ENCODE measurements around the gene R3HDM4. TPM values are rescaled to one million over a fixed set of nuclear protein-coding genes. Genes with fewer than 3 reads are reported as not detected.
"Not testable (repeated sequence)": the region's sequence is repeated elsewhere in the genome, so short reads cannot be mapped to it uniquely, and the experiment has no call there.

The R3HDM4 gene
- total RNA-seq, 1 experiment from 2014 or later: 55.8 TPM

DNA sequence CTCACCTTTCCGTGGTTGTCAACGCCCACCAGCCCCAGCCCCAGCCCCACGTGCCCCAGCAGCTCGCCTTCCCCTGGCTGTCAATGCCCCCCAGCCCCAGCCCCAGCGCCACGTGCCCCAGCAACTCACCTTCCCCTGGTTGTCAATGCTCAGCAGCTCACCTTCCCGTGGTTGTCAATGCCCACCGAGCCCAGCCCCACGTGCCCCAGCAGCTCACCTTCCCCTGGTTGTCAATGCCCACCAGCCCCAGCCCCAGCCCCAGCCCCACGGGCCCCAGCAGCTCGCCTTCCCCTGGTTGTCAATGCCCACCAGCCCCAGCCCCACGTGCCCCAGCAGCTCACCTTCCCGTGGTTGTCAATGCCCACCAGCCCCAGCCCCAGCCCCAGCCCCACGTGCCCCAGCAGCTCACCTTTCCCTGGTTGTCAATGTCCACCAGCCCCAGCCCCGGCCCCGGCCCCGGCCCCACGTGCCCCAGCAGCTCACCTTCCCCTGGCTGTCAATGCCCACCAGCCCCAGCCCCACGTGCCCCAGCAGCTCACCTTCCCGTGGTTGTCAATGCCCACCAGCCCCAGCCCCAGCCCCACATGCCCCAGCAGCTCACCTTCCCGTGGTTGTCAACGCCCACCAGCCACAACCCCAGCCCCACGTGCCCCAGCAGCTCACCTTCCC lies 34.9 kb downstream of the R3HDM4 start:
- ChIA-PET POLR2A (ENCODE audit: unreplicated experiment) (interaction anchor here (0.6 kb wide), 1 partner anchor 28 kb away, joined by 12 read pairs; no protein-coding TSS in a partner anchor), CTCF (interaction anchor here (0.6 kb wide), 1 partner anchor 206 kb away, joined by 3 read pairs; no protein-coding TSS in a partner anchor)
- H3K27me3 ChIP-seq (ENCODE audit: insufficient read depth, low read depth); H3K36me3 ChIP-seq (ENCODE audit: low read depth); H3K4me2 ChIP-seq; H3K4me3 ChIP-seq; H2AFZ ChIP-seq; intact Hi-C loops (cut with micrococcal nuclease; ENCODE audit: unreplicated experiment); H3K27ac ChIP-seq; H3K9me2 ChIP-seq (ENCODE audit: insufficient read depth); DNase-seq; BruUV-seq (replicated peaks); H3K4me1 ChIP-seq (replicated peaks; ENCODE audit: insufficient read depth); H3K79me2 ChIP-seq (ENCODE audit: low read depth); H3K9me3 ChIP-seq (ENCODE audit: insufficient read depth, low read depth): not testable (repeated sequence)
- peaks cover 12% of the 10 kb centered on the region; the same call in 1 of the 2 replicates for H3F3A ChIP-seq (ENCODE audit: insufficient read depth, low read depth)
- H4K20me1 ChIP-seq (ENCODE audit: insufficient read depth): peaks cover 21% of the 10 kb centered on the region

DNA sequence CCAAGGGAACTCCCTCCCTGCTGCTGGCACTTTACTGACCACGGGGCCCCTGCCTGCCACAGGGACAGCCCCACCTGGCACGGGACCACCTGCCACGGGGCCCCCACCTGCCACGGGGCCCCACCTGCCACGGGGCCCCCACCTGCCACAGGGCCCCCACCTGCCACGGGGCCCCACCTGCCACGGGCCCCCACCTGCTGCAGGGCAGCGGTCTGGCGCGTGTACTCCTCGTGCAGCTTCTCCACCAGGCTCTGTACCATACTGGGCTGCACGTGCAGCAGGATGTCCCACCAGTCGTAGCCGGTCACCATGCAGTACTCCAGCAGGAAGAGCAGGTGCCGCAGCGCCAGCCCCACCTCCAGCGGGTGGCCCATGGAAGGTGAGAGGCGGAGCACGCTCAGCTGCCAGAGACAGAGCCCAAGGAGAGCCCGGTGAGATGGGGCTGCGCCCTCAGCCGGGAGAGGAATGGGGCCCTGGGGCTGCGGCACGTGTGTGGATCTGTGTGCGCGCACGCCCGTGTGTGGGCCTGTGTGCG lies 36.2 kb downstream of the R3HDM4 start:
- ChIA-PET POLR2A (ENCODE audit: unreplicated experiment) (no interaction called here), CTCF (interaction anchor here (0.8 kb wide), 1 partner anchor 84 kb away, joined by 4 read pairs; no protein-coding TSS in a partner anchor)
- DNase-seq: no peak
- no peaks in the 10 kb centered on the region for H3K79me2 ChIP-seq (ENCODE audit: low read depth)
- intact Hi-C loops (cut with micrococcal nuclease; ENCODE audit: unreplicated experiment): no loop called here
- no peak overlapping the region for H3K27ac ChIP-seq
- peaks cover 8% of the 10 kb centered on the region; the same call in 1 of the 2 replicates for H3K4me1 ChIP-seq (replicated peaks; ENCODE audit: insufficient read depth)
- H2AFZ ChIP-seq: no peak overlapping the region
- no peak for TF ChIP-seq EZH2 (IDR thresholded peaks at IDR 0.05; ENCODE audit: low read depth)
- H3K4me3 ChIP-seq: no peak overlapping the region
- H3F3A ChIP-seq (ENCODE audit: insufficient read depth, low read depth): peaks cover 19% of the 10 kb centered on the region; the same call in 1 of the 2 replicates
- H3K27me3 ChIP-seq (ENCODE audit: insufficient read depth, low read depth): no peaks in the 10 kb centered on the region
- H3K9me3 ChIP-seq (ENCODE audit: insufficient read depth, low read depth): no peaks in the 10 kb centered on the region
- peaks cover 12% of the 10 kb centered on the region for H4K20me1 ChIP-seq (ENCODE audit: insufficient read depth)
- no peaks in the 10 kb centered on the region for H3K9me2 ChIP-seq (ENCODE audit: insufficient read depth)
- no TSS peak for BruUV-seq (replicated peaks)
- H3K4me2 ChIP-seq: no peak overlapping the region
- H3K36me3 ChIP-seq (ENCODE audit: low read depth): no peaks in the 10 kb centered on the region

DNA sequence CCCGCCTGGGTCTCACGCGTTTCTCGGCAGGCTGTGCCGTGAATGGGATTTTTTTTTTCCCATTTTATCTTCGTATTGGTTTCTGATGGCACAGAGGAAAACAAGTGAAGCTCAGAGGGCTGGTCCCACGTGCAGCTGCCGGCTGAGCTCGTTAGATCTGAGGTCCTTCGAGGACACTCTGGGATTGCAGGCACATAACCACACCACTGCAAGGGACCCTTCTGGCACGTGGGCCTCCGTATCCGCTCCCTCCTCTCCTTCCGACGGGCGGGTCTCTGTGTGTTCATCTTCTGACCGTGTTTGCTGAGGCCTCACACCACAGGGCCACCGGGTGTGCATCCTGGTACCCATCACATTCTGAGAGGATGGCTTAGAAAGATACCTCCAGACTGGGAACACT lies 36.9 kb downstream of the R3HDM4 start:
- ChIA-PET CTCF (no interaction called here), POLR2A (ENCODE audit: unreplicated experiment) (interaction anchor here (0.6 kb wide), 1 partner anchor 46 kb away, joined by 3 read pairs; no protein-coding TSS in a partner anchor)
- Histone ChIP-seq H3K4me1 (replicated peaks; ENCODE audit: insufficient read depth) (peaks cover 9% of the 10 kb centered on the region; the same call in 1 of the 2 replicates), H4K20me1 (ENCODE audit: insufficient read depth) (peaks cover 6% of the 10 kb centered on the region), H2AFZ (no peak overlapping the region), H3K4me2 (no peak overlapping the region), H3K27me3 (ENCODE audit: insufficient read depth, low read depth) (no peaks in the 10 kb centered on the region), H3K36me3 (ENCODE audit: low read depth) (no peaks in the 10 kb centered on the region), H3K9me3 (ENCODE audit: insufficient read depth, low read depth) (no peaks in the 10 kb centered on the region), H3K4me3 (no peak overlapping the region), H3F3A (ENCODE audit: insufficient read depth, low read depth) (peaks cover 25% of the 10 kb centered on the region; the same call in 1 of the 2 replicates), H3K27ac (no peak overlapping the region), H3K79me2 (ENCODE audit: low read depth) (no peaks in the 10 kb centered on the region), H3K9me2 (ENCODE audit: insufficient read depth) (no peaks in the 10 kb centered on the region)
- no TSS peak for BruUV-seq (replicated peaks)
- DNase-seq: no peak
- no peak for TF ChIP-seq EZH2 (IDR thresholded peaks at IDR 0.05; ENCODE audit: low read depth)
- TF ChIP-seq, protein P1, sequence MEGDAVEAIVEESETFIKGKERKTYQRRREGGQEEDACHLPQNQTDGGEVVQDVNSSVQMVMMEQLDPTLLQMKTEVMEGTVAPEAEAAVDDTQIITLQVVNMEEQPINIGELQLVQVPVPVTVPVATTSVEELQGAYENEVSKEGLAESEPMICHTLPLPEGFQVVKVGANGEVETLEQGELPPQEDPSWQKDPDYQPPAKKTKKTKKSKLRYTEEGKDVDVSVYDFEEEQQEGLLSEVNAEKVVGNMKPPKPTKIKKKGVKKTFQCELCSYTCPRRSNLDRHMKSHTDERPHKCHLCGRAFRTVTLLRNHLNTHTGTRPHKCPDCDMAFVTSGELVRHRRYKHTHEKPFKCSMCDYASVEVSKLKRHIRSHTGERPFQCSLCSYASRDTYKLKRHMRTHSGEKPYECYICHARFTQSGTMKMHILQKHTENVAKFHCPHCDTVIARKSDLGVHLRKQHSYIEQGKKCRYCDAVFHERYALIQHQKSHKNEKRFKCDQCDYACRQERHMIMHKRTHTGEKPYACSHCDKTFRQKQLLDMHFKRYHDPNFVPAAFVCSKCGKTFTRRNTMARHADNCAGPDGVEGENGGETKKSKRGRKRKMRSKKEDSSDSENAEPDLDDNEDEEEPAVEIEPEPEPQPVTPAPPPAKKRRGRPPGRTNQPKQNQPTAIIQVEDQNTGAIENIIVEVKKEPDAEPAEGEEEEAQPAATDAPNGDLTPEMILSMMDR (conservative IDR thresholded peaks at IDR 0.05): no peak
- intact Hi-C loops (cut with micrococcal nuclease; ENCODE audit: unreplicated experiment): no loop called here

DNA sequence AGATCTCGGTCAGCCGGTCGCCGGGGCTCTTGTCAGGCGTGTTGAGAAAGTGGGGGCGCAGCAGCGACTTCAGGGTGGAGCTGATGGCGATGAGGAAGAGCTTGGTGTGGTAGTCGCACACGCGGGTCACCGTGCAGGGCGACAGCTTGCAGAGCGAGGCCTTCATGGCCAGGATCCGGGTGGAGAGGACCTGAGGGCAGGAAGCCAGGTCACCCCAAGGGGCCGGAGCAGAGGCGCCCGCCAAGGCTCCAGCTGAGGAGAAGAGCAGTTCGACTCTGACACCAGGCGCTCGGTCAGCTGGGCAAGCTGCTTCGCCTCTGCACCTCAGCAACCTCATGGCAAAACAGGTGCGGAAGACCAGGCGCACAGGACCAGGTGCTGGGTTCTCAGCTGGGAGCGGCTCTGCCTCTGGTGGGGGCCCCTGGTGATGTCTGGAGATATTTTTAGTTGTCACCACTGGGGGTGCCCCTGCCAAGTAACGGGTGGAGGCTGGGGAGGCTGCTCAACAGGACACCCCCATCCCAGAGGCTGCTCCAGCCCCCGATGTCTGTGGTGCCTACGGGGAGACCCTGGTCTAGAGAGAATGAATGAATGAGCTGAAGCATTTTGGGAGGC lies 37.6 kb downstream of the R3HDM4 start:
- no peaks in the 10 kb centered on the region; the same call in 1 of the 2 replicates for H4K20me1 ChIP-seq (ENCODE audit: insufficient read depth)

More for the DNA sequence above, 37.6 kb downstream of the R3HDM4 start:
- Histone ChIP-seq H3K9me2 (ENCODE audit: insufficient read depth) (no peaks in the 10 kb centered on the region), H2AFZ (no peak overlapping the region), H3K9me3 (ENCODE audit: insufficient read depth, low read depth) (no peaks in the 10 kb centered on the region), H3K4me1 (replicated peaks; ENCODE audit: insufficient read depth) (peaks cover 11% of the 10 kb centered on the region; the same call in 1 of the 2 replicates), H3K79me2 (ENCODE audit: low read depth) (no peaks in the 10 kb centered on the region), H3F3A (ENCODE audit: insufficient read depth, low read depth) (peaks cover 26% of the 10 kb centered on the region; the same call in 1 of the 2 replicates), H3K27me3 (ENCODE audit: insufficient read depth, low read depth) (no peaks in the 10 kb centered on the region), H3K4me3 (no peak overlapping the region), H3K4me2 (no peak overlapping the region), H3K27ac (no peak overlapping the region), H3K36me3 (ENCODE audit: low read depth) (no peaks in the 10 kb centered on the region)
- no peak for DNase-seq
- intact Hi-C loops (cut with micrococcal nuclease; ENCODE audit: unreplicated experiment): no loop called here
- ChIA-PET CTCF (interaction anchor here (0.6 kb wide), 1 partner anchor 103 kb away, joined by 5 read pairs; no protein-coding TSS in a partner anchor), POLR2A (ENCODE audit: unreplicated experiment) (interaction anchor here (0.6 kb wide), 1 partner anchor 46 kb away, joined by 3 read pairs; no protein-coding TSS in a partner anchor)
- TF ChIP-seq EZH2 (IDR thresholded peaks at IDR 0.05; ENCODE audit: low read depth): no peak
- TF ChIP-seq, protein P1 (conservative IDR thresholded peaks at IDR 0.05): no peak
- no TSS peak for BruUV-seq (replicated peaks)

Data from PC-9 (cell line).